ENCODE results near the gene BNIP3. TPM values are rescaled to one million over a fixed set of nuclear protein-coding genes. Genes with fewer than 3 reads are reported as not detected.

Gene BNIP3
- total RNA-seq, 1 experiment from 2014 or later = 57.1 TPM

DNA sequence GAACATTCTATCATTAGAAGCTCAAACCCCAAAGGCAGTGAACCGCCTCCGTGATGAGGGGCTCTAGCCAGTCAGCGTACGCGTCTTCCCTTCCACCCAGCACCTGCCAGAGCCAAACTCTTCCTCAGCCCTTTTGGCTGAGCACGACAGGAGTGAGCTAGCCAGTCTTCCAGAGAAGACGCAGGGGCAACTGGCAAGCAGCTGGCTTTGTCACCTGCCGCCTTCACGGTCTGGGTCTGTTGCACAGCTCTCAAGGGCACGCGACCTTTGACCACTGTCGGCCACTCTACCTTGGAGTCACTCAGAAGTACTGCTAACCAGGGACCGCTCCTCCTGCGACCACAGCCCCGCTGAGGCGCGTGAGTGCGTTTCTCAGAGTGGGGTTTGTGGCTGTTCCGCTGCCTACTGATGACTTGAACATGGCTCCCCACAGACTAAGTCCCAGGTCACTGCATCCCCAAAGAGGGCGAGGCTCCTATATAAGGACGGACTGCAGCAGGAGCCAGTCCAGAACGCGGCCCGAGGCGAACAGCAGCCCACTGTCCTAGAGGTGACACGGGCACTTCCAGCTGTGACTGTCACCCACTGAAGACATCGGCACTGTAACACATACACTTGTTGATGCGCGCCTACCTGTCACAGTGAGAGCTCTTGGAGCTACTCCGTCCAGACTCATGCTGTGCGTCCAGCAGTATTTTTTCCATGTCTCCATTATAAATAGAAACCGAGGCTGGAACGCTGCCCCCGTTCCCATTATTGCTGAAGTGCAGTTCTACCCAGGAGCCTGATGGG, 8.4 kb downstream of the BNIP3 start:
- Mint-ChIP-seq H3K4me1 (peaks cover 15 to 17% of the 10 kb centered on the region in 2 experiments), H3K27ac (peak overlapping the region in 2 of 3 experiments; percentile 19 to 39; a peak in 3 of 7 replicates), H3K36me3 (ENCODE audit: insufficient read depth in 1 of 3, low read depth in 3 of 3) (peaks cover 39 to 84% (median 65%) of the 10 kb centered on the region in 3 experiments), H3K27me3 (ENCODE audit: low read depth) (no peaks in the 10 kb centered on the region), H3K4me3 (no peak overlapping the region; a peak in 1 of 5 replicates), H3K9me3 (peaks cover 0 to 3% of the 10 kb centered on the region in 2 experiments; a peak in 1 of 5 replicates)
- Histone ChIP-seq H3K79me1 (ENCODE audit: insufficient read depth, low read depth, low read length, poor library complexity, severe bottlenecking) (peaks cover 4% of the 10 kb centered on the region), H3K27me3 (ENCODE audit: insufficient read depth, low read length) (no peaks in the 10 kb centered on the region), H3K14ac (ENCODE audit: insufficient read depth, low read length) (no peak overlapping the region), H3K4me1 (ENCODE audit: insufficient read depth, low read length) (peaks cover 6% of the 10 kb centered on the region), H4K20me1 (ENCODE audit: control insufficient read depth, insufficient read depth, insufficient read length) (peaks cover 4% of the 10 kb centered on the region), H3K4ac (ENCODE audit: low read depth, low read length) (no peak overlapping the region), H3K9me3 (ENCODE audit: control insufficient read depth, low read depth, low read length) (no peaks in the 10 kb centered on the region), H4K91ac (ENCODE audit: insufficient read length, low read depth, low read length) (no peak overlapping the region), H2BK12ac (ENCODE audit: insufficient read length, low read depth, low read length) (no peak overlapping the region), H3K4me2 (ENCODE audit: insufficient read depth, insufficient read length, low read length) (no peak overlapping the region), H2BK120ac (ENCODE audit: low read depth, low read length, poor library complexity, severe bottlenecking) (no peak overlapping the region), H4K5ac (ENCODE audit: insufficient read length, low read depth, low read length) (no peak overlapping the region), H3K23ac (ENCODE audit: insufficient read length, low read depth, low read length) (no peak overlapping the region), H2BK15ac (ENCODE audit: low read depth, low read length) (no peak overlapping the region), H2AFZ (ENCODE audit: low read length) (no peak overlapping the region), H2AK5ac (ENCODE audit: insufficient read length, low read length) (no peak overlapping the region), H3K27ac (ENCODE audit: insufficient read length, low read depth, low read length) (no peak overlapping the region), H3K9ac (ENCODE audit: extremely low read depth, insufficient read length, low read length) (no peak overlapping the region), H4K8ac (replicated peaks; ENCODE audit: insufficient read length, low read depth, low read length) (no peak overlapping the region), H2BK5ac (ENCODE audit: insufficient read length, low read length) (no peak overlapping the region), H3K18ac (ENCODE audit: insufficient read length, low read depth, low read length) (no peak overlapping the region), H3K79me2 (ENCODE audit: insufficient read depth, low read length) (peaks cover 4% of the 10 kb centered on the region; the same call in 1 of the 2 replicates), H2BK20ac (ENCODE audit: low read depth, low read length, poor library complexity, severe bottlenecking) (no peak overlapping the region), H3K56ac (ENCODE audit: insufficient read length, low read depth, low read length) (no peak overlapping the region), H3T11ph (ENCODE audit: low read length) (no peak overlapping the region), H3K23me2 (ENCODE audit: insufficient read length, low read depth, low read length, poor library complexity, severe bottlenecking) (no peaks in the 10 kb centered on the region)
- TF ChIP-seq, protein P1, sequence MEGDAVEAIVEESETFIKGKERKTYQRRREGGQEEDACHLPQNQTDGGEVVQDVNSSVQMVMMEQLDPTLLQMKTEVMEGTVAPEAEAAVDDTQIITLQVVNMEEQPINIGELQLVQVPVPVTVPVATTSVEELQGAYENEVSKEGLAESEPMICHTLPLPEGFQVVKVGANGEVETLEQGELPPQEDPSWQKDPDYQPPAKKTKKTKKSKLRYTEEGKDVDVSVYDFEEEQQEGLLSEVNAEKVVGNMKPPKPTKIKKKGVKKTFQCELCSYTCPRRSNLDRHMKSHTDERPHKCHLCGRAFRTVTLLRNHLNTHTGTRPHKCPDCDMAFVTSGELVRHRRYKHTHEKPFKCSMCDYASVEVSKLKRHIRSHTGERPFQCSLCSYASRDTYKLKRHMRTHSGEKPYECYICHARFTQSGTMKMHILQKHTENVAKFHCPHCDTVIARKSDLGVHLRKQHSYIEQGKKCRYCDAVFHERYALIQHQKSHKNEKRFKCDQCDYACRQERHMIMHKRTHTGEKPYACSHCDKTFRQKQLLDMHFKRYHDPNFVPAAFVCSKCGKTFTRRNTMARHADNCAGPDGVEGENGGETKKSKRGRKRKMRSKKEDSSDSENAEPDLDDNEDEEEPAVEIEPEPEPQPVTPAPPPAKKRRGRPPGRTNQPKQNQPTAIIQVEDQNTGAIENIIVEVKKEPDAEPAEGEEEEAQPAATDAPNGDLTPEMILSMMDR (conservative IDR thresholded peaks at IDR 0.05) = no peak
- DNase-seq = no peak
- no CpG with 5 or more reads among the region's 34 CpGs for WGBS (ENCODE audit: extremely low coverage, insufficient read length, low lambda C conversion rate)
